Activated CD8-positive, alpha-beta memory T cell treated with anti-CD3 and anti-CD28 coated beads, Interleukin-2, amount 50 U/mL, for 4 hours (primary cell): ENCODE results near the gene MKI67.

ENCODE experiments used
- DNase-seq: peaks from one replicate; pipeline ENCODE4 v3.0.0-alpha.2; 2020

The MKI67 gene

GRCh38 chr10:128062881-128063563, 63.2 kb downstream of the MKI67 start:
- peak; percentile 37 for DNase-seq

GRCh38 chr10:128062331-128062880, 63.8 kb downstream of the MKI67 start:
- DNase-seq: no peak

DNA sequence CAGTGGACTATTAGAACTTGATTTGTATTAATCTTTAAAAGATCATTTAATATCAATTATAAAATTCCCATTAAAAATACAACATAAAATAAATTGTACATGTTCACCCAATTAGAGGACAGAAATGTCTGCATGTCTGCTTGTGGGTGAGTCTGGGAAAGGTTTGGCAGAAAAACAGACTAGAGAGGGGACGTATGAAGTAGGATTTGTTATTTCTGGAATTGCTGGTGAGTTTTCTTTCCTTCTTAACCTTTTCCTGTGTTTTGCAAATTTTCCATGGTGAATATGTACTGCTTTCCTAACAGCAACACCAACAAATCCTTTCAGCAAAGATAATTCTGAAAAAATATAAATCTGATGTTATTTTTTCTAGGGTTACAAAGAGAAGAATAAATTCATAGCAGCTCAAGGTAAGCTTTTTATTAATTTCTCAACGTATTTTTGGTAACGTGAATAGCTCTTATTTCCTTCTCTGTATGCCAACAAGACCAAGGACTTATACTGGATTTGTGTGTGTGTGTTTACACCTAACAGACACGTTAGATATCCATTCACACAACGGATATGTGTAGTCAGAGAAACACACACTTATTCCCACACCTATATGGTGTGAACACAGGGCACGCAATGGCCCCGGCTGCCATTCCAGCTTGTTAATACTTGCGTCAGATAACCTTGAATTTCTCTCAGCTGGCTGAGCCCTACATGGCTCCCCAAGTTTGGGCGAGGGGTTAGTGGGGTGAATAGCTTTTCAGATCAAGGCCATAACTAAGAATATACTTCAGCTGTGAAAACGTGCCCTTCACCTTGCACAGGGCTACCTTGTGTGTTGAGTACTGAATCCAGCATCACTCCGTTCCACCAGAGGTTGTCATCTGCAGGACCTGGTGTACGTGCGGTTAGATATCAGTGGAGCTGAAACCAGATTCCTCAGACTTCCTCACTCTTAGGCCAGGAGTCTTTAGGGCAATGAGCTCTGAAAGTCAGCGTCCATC, 64.6 kb downstream of the MKI67 start:
- no peak for DNase-seq

- DNase-seq: no peak
Measured at GRCh38 chr10:128060341-128061250, 65.6 kb downstream of the MKI67 start.

DNA sequence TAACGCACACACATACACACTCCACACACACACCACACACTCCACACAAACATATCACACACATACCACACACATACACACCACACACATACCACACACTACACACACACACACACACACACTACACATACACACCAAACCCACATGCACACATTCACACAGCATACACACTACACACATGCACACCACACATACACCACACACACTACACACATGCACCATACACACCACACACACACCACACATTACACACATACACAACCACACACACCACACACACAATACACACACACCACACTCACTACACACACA, 66.3 kb downstream of the MKI67 start:
- no peak for DNase-seq

GRCh38 chr10:128059266-128059981, 66.8 kb downstream of the MKI67 start:
- DNase-seq: no peak

GRCh38 chr10:128058750-128059134, 67.5 kb downstream of the MKI67 start:
- DNase-seq: no peak

DNA sequence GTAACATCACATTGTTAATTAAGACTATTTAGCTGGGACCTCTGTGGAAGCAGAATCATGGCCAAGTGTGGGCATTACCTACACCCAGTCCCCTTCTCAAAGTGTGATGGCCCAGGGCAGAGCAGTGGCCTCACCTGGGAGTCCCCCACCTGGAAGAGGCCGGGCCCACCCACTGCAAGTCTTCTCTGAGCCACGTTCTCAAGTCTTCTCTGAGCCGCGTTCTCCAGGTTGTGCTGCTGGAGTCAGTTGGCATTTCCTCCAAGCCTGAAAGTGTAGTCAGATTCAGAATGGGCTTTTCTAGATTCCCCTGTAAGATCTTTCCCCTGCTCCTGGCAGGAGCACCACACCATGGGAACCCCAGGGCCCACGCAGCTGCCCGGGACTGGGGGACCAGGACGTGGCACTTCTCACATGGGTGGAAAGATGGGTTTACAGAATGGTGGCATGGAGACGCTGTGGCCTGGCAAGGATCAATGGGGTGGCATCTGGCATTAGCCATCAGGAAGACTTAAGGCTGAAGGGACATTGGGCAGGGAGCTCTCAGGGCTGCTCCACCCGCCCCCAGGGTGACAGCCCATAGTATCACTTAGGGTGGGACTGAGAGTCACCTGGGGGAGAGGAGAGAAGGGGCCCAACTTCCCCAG, 68.0 kb downstream of the MKI67 start:
- DNase-seq: no peak

DNA sequence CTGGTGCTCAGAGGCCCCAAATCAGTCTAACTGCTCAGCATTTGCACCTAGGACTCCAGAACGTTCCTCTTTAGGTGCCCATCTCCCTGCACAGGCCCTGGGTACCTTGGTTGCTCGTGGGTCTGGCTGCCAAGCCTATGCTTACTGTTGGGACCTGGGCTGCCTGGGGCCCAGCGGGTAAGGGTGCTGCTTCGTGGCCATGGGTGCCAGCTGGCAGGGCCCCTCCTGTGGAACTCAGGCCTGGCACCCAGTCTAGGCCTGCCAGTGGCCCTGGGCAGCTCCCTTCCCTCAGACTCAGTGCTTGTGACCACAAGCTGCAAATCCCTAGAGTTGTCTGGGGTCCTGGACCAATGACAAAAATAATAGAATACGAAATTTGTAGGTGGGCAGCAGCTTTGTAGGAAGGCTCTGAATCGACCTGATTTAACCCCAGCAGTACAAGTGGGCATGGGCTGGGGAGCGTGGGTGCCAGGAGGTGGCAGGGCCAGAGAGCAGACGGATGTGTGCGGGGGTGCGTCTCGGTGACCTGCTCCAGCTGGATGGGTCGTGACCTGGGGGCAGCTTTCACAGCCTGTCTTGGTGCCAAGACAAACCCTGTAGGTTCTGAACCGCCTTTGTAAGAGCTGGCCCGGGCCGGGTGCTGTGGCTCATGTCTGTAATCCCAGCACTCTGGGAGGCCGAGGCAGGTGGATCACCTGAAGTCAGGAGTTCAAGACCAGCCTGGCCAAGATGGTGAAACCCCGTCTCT, 69.7 kb downstream of the MKI67 start:
- no peak for DNase-seq

DNA sequence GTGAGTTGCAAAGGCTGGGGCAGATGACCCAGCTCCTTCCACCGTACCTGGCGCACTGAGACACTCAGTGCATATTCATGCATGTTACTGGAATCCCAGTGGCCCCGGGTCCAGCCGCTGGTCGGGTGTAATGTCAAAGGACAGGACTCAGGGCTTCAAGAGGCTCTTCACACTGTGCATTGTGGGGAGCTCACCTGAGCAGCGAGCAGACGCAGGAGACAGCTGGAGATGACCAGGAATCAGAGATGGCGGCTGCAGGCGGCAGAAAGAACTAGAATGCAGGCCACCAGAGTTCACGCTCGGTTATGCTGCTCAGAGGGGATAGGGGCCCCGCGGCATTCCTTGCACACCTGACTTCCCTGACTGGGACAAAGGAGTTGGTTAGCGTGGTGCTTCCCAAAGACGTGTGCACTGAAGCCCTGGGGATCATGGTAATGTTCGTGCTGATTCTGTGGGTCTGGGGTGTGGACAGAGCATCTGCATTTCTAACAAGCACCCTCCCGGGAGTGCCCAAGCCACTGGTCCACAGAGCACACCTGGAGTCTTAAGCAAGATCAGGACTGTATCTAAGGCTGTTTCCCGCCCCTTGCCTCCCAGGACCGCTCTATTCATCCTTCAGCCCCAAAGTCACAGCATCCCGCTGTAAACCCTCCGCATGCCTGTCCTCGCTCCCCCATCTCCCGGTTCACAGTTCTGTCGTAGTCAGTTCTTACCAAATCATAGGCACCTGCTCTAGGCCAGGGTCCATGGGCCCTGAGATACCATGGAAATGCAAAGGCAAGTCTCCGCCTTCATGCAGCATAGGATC, 71.0 kb downstream of the MKI67 start:
- DNase-seq: no peak

GRCh38 chr10:128054163-128054970, 71.9 kb downstream of the MKI67 start:
- DNase-seq: no peak

- no peak for DNase-seq
Measured at GRCh38 chr10:128053356-128053755, 72.9 kb downstream of the MKI67 start.

- no peak for DNase-seq
Measured at GRCh38 chr10:128052696-128053095, 73.5 kb downstream of the MKI67 start.

- DNase-seq: no peak
Measured at GRCh38 chr10:128051548-128051947, 74.7 kb downstream of the MKI67 start.

- no peak for DNase-seq
Measured at GRCh38 chr10:128050936-128051335, 75.3 kb downstream of the MKI67 start.

GRCh38 chr10:128050121-128050516, 76.1 kb downstream of the MKI67 start:
- DNase-seq: no peak

DNA sequence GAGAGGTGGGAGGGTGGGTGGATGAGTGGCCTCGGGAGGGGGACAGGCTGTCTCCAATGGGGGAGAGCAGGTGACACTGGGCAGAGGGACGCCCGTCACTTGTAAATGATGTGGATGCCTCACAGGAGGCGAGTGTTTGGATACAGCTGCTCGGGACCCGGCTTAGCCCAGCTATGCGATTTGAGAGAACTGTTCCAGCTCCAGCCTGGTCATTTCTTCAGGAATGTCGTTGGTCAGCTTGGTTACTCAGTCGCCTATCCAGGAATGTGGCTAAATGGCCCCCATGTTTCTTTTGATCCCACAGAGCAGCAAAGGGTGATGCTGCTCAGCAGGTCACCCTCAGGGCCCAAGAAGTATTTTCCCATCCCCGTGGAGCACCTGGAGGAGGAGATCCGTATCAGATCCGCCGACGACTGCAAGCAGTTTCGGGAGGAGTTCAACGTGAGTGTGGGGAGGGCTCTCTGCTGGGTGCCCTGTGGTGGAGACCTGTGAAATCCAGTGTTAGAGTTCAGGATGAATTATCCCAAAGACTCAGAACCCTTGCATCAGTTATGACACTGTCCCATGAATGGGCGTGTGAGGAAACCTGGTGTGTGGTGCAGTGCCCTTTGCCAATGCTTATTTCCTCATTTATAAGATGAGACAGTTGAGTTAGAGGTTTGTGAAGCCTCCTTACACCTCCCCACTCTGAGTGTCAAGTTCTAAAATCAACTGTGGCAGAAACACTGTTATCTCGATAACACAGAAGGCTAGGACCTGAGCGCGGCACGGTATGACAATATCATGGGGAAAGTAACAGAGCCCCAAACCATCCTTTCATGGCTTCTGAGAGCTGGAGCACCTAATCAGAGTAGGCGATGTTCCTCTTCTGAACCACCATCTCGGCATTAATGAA, 76.8 kb downstream of the MKI67 start:
- DNase-seq: no peak

GRCh38 chr10:128048819-128049210, 77.4 kb downstream of the MKI67 start:
- DNase-seq: no peak
